ENCODE data around the gene NXPE1.

Gene NXPE1

DNA sequence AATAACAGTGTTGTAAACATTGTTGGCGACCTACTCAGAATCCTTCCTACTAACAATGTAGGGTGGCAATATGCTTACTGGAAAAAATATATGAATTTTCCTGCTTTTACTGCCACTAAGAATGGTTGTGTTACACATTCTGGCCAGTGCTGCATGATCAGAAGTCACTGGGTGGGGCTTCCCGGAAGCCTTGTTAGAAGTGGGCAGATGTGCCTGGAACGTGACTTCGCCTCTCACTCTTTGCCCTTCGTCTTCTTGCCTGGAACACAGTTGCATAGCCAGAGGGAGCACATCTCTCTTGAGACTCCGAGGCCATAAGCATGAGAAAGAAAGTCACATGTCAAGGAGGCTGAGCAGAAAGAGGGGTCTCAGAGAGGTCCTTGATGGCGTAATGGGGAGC is 48.6 kb downstream of the NXPE1 start:
- TF ChIP-seq, protein P1, sequence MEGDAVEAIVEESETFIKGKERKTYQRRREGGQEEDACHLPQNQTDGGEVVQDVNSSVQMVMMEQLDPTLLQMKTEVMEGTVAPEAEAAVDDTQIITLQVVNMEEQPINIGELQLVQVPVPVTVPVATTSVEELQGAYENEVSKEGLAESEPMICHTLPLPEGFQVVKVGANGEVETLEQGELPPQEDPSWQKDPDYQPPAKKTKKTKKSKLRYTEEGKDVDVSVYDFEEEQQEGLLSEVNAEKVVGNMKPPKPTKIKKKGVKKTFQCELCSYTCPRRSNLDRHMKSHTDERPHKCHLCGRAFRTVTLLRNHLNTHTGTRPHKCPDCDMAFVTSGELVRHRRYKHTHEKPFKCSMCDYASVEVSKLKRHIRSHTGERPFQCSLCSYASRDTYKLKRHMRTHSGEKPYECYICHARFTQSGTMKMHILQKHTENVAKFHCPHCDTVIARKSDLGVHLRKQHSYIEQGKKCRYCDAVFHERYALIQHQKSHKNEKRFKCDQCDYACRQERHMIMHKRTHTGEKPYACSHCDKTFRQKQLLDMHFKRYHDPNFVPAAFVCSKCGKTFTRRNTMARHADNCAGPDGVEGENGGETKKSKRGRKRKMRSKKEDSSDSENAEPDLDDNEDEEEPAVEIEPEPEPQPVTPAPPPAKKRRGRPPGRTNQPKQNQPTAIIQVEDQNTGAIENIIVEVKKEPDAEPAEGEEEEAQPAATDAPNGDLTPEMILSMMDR (IDR thresholded peaks at IDR 0.05; ENCODE audit: low read depth, low read length), result no peak
- DNase-seq (ENCODE audit: extremely low read depth, low read depth), result no peak

DNA sequence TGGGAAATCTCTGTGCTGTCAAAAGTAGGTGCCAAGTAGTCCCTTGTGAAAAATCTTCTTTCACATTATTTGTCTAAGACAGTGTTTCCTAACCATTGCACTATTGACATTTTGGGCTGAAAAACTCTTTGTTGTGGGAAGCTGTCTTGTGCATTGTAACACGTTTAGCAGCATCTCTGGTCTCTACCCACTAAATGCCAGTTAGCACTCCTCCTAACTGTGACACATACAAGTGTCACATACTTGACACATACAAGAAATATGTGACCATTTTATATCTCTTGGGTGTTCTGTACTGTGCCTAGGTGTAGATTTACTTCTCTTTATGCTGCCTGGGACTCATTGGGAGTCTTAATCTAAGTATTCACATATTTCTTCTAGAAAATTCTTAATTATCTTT is 57.8 kb downstream of the NXPE1 start:
- no peak for DNase-seq (ENCODE audit: extremely low read depth, low read depth)
- TF ChIP-seq, protein P1 (IDR thresholded peaks at IDR 0.05; ENCODE audit: low read depth, low read length), result no peak

- TF ChIP-seq, protein P1 (IDR thresholded peaks at IDR 0.05; ENCODE audit: low read depth, low read length), result no peak
- DNase-seq (ENCODE audit: extremely low read depth, low read depth), result no peak
Observed at GRCh38 chr11:114499756-114500155, 59.9 kb downstream of the NXPE1 start.

- DNase-seq (ENCODE audit: extremely low read depth, low read depth), result no peak
- TF ChIP-seq, protein P1 (IDR thresholded peaks at IDR 0.05; ENCODE audit: low read depth, low read length), result no peak
Observed at GRCh38 chr11:114496915-114497314, 62.8 kb downstream of the NXPE1 start.

GRCh38 chr11:114483929-114484328 is 75.8 kb downstream of the NXPE1 start:
- TF ChIP-seq, protein P1 (IDR thresholded peaks at IDR 0.05; ENCODE audit: low read depth, low read length), result no peak
- DNase-seq (ENCODE audit: extremely low read depth, low read depth), result no peak

GRCh38 chr11:114482114-114482513 is 77.6 kb downstream of the NXPE1 start:
- no peak for DNase-seq (ENCODE audit: extremely low read depth, low read depth)
- TF ChIP-seq, protein P1 (IDR thresholded peaks at IDR 0.05; ENCODE audit: low read depth, low read length), result no peak

DNA sequence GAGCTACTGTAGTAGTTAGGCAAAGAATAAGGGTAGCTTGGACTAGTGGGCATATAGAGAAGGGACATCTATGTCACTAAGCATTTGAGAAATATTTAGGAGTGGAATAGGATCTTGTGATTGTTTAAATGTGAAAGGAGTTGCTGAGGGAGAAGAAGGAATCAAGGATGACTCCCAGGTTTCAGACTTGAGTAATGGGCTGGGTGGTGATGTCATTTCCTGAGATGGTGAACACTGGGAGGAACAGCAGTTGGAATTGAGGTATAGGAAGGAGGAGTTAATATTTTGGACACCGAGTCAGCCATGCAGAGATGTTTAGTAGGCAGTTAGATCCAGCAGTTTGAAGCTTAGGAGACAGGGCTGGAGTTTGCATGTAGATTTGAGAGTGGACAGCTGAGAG is 80.3 kb downstream of the NXPE1 start:
- TF ChIP-seq, protein P1 (IDR thresholded peaks at IDR 0.05; ENCODE audit: low read depth, low read length), result no peak
- DNase-seq (ENCODE audit: extremely low read depth, low read depth), result no peak

Measured in AG09319 (cell line).